Measurements from ENCODE around the gene OLA1.
A peak's percentile ranks its signal among the peaks of the same experiment; 100 is the strongest.

OLA1 gene

DNA sequence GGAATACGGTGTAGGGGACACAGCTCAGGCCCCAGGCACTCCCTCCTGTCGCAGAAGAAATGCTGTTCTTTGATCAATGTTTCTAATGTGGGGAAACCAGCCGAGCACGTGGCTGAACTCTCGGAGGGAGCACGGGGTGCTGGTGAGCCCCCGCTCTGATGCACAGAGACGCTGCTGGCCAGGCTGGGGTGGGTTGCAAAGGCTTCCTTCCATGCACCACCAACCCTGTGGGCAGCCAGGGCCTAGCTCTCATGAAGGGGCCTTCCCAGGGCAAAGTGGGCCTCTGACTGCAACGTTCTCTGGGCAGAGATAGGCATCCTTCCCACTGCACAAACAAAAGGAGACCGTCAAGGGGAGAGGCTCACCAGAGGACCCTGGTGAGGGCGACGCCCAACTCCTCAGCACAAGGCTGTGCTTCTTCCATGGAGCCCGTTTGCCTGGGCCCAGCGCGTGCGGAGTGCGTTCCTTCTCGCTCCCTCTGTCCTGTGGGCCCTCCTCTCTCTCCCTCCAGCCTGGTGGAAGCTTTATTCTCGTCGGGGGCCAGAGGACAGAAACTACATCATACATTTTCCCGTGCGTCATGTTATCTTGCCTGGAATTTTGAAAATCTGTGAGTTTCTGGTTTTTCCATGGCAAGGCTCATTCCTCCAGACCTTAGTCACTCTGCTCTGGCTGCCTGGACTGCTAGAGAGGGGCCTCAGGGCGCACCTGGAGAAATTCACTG, 222.0 kb downstream of the OLA1 start:
- DNase-seq, result peak; percentile 73

DNA sequence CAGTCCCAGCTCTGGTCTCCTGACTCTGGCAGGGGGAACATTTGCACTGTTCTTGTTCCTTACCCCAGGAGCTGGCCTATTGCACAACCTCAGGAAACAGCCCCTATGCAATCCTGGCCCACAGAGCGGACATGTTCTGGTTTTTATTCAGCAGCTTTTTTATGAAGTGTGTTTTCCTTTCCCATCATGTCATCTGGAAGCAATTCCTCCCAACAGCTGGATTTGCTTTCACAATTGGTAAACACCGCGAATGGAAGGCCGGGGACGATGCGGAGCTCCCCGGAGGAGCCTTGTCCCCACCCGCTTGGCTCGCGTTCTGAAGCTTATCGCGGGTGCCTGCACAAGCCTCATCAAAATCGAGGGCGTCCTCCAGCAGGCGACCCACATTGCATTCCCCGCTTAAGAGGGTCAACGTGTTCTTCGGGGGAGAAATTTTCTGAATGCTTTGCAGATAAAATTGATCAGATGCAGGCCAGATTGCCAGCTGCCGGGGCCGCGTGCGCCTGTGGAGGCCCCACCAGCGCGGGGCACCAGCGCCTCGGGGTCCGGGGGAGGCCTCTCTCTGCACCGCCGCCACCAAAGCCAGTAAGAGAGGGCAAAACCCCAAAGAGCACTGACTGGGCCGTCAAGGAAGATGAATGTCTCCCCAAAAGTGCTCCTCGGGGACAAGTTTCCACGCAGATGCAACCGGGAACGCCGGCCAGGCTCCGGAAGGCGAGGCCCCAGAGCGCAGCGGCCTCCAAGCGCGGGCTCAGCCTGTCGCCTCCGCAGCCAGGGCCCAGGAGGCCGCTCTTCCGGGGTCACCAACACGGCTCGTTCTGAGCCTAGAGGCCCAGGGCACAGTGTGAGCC, 222.8 kb downstream of the OLA1 start:
- peak; percentile 41 for DNase-seq

DNA sequence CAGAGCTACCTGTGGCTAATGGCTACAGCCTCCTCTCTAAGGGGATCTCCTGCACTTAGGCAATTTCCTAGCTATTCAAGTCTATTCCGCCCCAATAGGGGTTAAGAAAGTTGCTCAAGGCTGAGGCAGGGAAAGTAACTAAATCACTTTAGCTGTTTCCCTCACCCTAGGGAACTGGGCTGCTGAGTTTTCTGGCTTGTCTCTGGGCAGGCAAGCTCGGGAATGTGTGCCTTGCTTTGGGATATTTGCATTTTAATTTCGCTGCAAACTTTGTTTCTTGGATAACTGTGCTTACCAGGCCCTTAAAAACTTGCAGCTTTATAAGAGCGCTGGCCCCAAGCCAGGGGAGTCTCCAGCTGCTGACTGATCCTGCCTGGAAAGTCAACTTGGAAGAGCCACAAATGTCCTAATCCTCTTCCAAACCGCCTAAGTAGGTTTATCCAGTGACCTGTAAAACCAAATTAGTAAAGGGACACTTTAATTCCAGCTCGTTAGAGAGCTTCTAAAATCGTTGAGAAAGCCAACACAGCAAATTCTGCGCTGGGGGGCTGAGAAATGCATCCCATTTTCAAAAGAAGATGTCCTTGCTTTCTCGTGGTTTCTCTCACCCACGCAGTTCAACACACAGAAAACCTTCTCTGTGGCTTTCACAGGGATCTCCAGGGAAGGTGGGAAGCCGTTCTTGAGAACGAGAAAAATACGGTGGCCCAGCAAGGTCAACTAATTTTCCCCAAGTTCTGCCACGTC, 223.6 kb downstream of the OLA1 start:
- peak; percentile 60 for DNase-seq

DNA sequence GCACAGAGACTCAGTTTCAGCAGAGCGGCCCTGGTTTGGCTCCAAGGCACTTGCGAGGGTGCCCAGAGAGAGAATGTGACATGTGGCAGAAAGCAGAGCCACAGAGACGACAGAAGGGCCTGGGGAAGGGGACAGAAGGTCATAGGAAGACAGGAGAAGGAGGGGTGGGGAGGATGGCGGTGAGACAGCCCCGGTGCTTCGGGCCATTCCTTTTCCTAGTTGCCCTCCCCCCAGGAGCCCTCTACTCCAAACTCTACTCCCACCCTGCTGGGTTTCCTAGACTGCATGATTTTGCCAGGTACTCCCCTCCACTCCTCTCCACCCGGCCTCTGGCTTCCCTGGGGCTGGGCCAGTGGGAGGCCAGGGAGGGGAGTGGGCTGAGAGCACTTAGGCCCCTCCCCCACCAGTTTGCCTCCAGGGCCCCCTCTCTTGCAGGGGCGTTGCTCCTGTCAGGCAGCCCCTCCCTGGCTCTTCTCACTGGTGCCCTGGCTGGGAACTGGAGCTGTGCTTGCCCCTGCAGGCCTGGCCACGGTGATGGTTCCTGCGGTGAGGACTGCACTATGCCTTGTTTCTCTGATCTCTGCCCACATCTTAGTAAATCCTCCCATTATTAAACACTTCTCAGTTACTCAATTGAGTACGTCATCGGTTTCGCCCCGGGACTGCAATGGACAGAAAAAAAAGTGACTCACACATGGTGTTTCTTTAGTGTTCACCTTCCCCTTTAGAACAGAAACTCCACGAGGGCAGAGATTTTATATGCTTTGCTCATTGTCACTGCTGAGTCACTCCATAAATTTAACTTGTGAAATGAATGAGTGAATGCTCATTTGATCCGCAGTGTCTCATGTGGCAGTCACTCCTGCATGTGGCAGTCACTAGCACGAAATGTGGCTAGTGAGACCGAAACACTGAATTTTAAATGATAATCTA, 224.5 kb downstream of the OLA1 start:
- DNase-seq, result peak; percentile 83
